Endothelial cell of umbilical vein (primary cell): Measurements from ENCODE around the gene MYORG. TPM values are rescaled to one million over a fixed set of nuclear protein-coding genes. Genes with fewer than 3 reads are reported as not detected.

Source experiments
- BruUV-seq: library from RNA; stranded (reverse); fragments of 400-500 nt; replicated peaks from 2 replicates; lab custom pipeline; 2021; lab: Mats Ljungman, UMichigan
- CTCF ChIA-PET: fragments of 300-600, 350-600 bp; sonication (Branson Sonifier 250); formaldehyde crosslinking; loops from one replicate; lab custom pipeline; 2021; ENCODE audit warnings: antibody characterized with exemption, inconsistent platforms; lab: Charles Lee
- POLR2A ChIA-PET: fragments of 300-600, 350-600 bp; sonication (Branson Sonifier 250); formaldehyde crosslinking; loops from one replicate; lab custom pipeline; 2021; ENCODE audit warnings: antibody characterized with exemption, inconsistent platforms; lab: Charles Lee
- DNase-seq: peaks from one replicate; pipeline ENCODE4 v3.0.0-alpha.2; 2011; ENCODE audit warnings: low read depth, low spot score
- FAIRE-seq: peaks from 2 replicates; lab custom pipeline; 2011; peaks lifted over from hg19 to GRCh38; lab: Jason Lieb, UNC
- H2AFZ ChIP-seq: 2 replicates; pipeline ENCODE4 v1.6.0; 2012; ENCODE audit warnings: low read depth, low read length, control low read depth, inconsistent platforms
- H3K27ac ChIP-seq: 2 replicates; pipeline ENCODE4 v1.5.1; 2011; ENCODE audit warnings: low read depth, mild to moderate bottlenecking, control low read depth, low read length, moderate library complexity; ENCODE audit not compliant: insufficient read depth
- H3K27me3 ChIP-seq, 2 experiments: 2 replicates each; pipeline versions ENCODE4 v1.6.0 to v1.6.1; 2011; ENCODE audit warnings: low read length in 2 of 2, mixed read lengths in 1 of 2; ENCODE audit not compliant: control insufficient read depth in 2 of 2, insufficient read depth in 2 of 2
- H3K36me3 ChIP-seq, 2 experiments: 2 replicates in 1 of 2; 3 replicates in 1 of 2; pipeline ENCODE4 v1.5.1; 2011; ENCODE audit warnings: low read length in 2 of 2, mild to moderate bottlenecking in 1 of 2, moderate library complexity in 1 of 2; ENCODE audit not compliant: control insufficient read depth in 2 of 2, insufficient read depth in 2 of 2; ENCODE audit errors: extremely low read depth in 1 of 2
- H3K4me1 ChIP-seq: 3 replicates; pipeline ENCODE4 v1.5.1; 2011; ENCODE audit warnings: mild to moderate bottlenecking, low read length; ENCODE audit not compliant: control insufficient read depth, insufficient read depth; ENCODE audit errors: extremely low read depth
- H3K4me2 ChIP-seq: 2 replicates; pipeline ENCODE4 v1.6.1; 2011; ENCODE audit warnings: low read length, control low read depth, mixed read lengths; ENCODE audit not compliant: insufficient read depth
- H3K4me3 ChIP-seq, 3 experiments: fragments of 200-600 bp in 1 of 3; sonication (generic), shearing (Covaris generic) in 1 of 3; replicated peaks in 1 of 3; 2 replicates each; pipeline ENCODE4 v1.5.1; 2011 to 2016; ENCODE audit warnings: control low read depth in 3 of 3, low read length in 3 of 3, mild to moderate bottlenecking in 2 of 3, inconsistent platforms in 1 of 3, low read depth in 1 of 3, moderate library complexity in 1 of 3; ENCODE audit not compliant: insufficient read depth in 1 of 3
- H3K79me2 ChIP-seq: 2 replicates; pipeline ENCODE4 v1.6.0; 2012; ENCODE audit warnings: low read length, inconsistent platforms; ENCODE audit not compliant: control insufficient read depth, insufficient read depth
- H3K9ac ChIP-seq: replicated peaks from 2 replicates; pipeline ENCODE3; 2011; ENCODE audit warnings: low read length, control low read depth; ENCODE audit not compliant: insufficient read depth; ENCODE audit errors: extremely low read depth
- H3K9me1 ChIP-seq: replicated peaks from 3 replicates; pipeline ENCODE4 v1.6.0; 2011; ENCODE audit warnings: mild to moderate bottlenecking, low read length; ENCODE audit not compliant: control insufficient read depth, insufficient read depth; ENCODE audit errors: extremely low read depth
- H3K9me3 ChIP-seq: replicated peaks from 2 replicates; pipeline ENCODE4 v1.5.1; 2012; ENCODE audit warnings: low read length, inconsistent platforms; ENCODE audit not compliant: control insufficient read depth, insufficient read depth
- H4K20me1 ChIP-seq: replicated peaks from 2 replicates; pipeline ENCODE3; 2011; ENCODE audit warnings: mild to moderate bottlenecking, low read length; ENCODE audit not compliant: control insufficient read depth, insufficient read depth; ENCODE audit errors: extremely low read depth
- CTCF ChIP-seq, 2 donors: IDR thresholded peaks; 1 replicate in 1 of 2; 2 replicates in 1 of 2; pipeline ENCODE4 v1.5.1; 2011; ENCODE audit warnings: low read length in 2 of 2, mild to moderate bottlenecking in 2 of 2, moderate library complexity in 2 of 2, control low read depth in 1 of 2, inconsistent platforms in 1 of 2, low read depth in 1 of 2; ENCODE audit not compliant: insufficient read depth in 1 of 2; ENCODE audit errors: extremely low read depth in 1 of 2
- EZH2 ChIP-seq: IDR thresholded peaks from 2 replicates; pipeline ENCODE4 v1.6.1; 2012; ENCODE audit warnings: borderline replicate concordance, low read depth, mild to moderate bottlenecking, moderate library complexity, low read length, inconsistent platforms; ENCODE audit not compliant: severe bottlenecking
- MYC ChIP-seq: IDR thresholded peaks from one replicate; pipeline ENCODE4 v1.6.1; 2011; ENCODE audit warnings: mild to moderate bottlenecking, low read depth, low read length
- POLR2A ChIP-seq: IDR thresholded peaks from 2 replicates; pipeline ENCODE4 v1.6.1; 2012; ENCODE audit warnings: low read depth, mild to moderate bottlenecking, control low read depth, low read length
- dilution Hi-C: fragments of 300-500 bp; cut with MboI; formaldehyde crosslinking; loops from one replicate; pipeline ENCODE4 v1.15.0; 2019; ENCODE audit warnings: low sequenced_read_pairs; ENCODE audit not compliant: extremely low pct_ligation_motif_present
- intact Hi-C: fragments of 100-400 bp; cut with micrococcal nuclease; formaldehyde crosslinking; loops from one replicate; pipeline ENCODE4 v1.10.0; 2022
- polyA plus RNA-seq, 4 experiments: library from polyadenylated mRNA; depleted of rRNA in 3 of 4; stranded (reverse) in 3 of 4; unstranded in 1 of 4; fragments of >200 nt; gene quantifications; 2 replicates each; pipeline versions ENCODE4 v1.2.1 to v1.2.3, GENCODE V29; 2011 to 2012; ENCODE audit warnings: missing spikeins in 1 of 4
- total RNA-seq: library from RNA; stranded (reverse); gene quantifications from 2 replicates; pipeline ENCODE4 v1.2.3, GENCODE V29; 2021

Gene MYORG
- total and polyA plus RNA-seq, 2 donors (not counting 3 experiments of a cell fraction or from before 2014, with no cell fraction given), result 2.8 to 7.0 TPM

DNA sequence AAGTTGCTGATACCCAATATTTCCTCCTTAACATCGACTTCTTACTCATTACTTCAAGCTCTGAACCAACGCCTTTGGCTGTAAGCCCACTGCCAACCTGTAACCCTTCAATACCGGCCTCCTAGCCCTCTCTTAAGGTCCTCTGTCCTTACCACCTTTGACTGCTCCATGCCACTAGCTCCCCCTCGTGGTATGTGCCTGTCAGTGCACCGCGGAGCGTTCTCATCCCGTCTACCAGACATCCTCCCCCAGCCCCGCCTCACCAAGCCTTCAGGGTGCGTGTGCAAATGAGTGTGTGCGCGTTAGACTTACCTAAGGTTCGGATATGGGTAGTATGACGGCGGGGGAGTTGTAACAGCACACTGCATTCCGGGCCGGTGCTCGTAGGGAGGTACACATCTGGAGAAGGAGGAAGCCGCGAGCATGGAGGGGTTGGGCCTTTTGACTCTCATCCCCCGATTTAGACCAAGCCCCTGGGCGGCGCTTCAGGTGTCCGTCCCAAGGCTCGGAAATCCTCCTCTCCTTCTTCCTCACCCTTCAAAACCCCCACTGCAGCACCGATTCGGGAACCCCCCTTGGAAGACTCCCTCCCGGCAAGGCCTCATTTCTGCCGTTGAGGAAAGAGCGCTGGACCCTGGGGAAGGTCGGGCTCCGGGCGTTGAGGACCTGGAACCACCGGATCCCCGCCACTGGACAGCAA is 2.8 kb upstream of the MYORG start:
- Histone ChIP-seq H2AFZ (peak overlapping the region; percentile 33), H3K9me1 (no peaks in the 10 kb centered on the region), H3K9ac (no peak overlapping the region), H4K20me1 (no peaks in the 10 kb centered on the region), H3K79me2 (no peaks in the 10 kb centered on the region), H3K4me2 (no peak overlapping the region), H3K36me3 (no peaks in the 10 kb centered on the region), H3K27me3 (no peaks in the 10 kb centered on the region), H3K4me3 (peak overlapping the region in 2 of 3 experiments; percentile 3 to 18), H3K9me3 (no peaks in the 10 kb centered on the region), H3K27ac (no peak overlapping the region), H3K4me1 (peaks cover 11% of the 10 kb centered on the region)
- FAIRE-seq, result peak; percentile 78
- no TSS peak for BruUV-seq
- TF ChIP-seq POLR2A (no peak), CTCF (IDR thresholded peaks at IDR 0.05; ENCODE audit: extremely low read depth in 1 of 2, insufficient read depth in 1 of 2, low read depth in 1 of 2, low read length in 2 of 2) (peak; percentile 97 to 99), MYC (no peak), EZH2 (peak; percentile 22)
- ChIA-PET POLR2A (no interaction called here), CTCF (interaction anchor here (0.6 to 9.4 kb wide), 14 partner anchors 8 to 225 kb away, joined by 3 to 152 read pairs (median 6); no protein-coding TSS in a partner anchor)
- intact Hi-C loops, result loop anchor here (1.0 to 5.0 kb wide), 4 partner anchors 47 to 252 kb away; partner anchors contain the start of genes DCAF12 and UBAP1
- DNase-seq, result peak; percentile 85
- dilution Hi-C loops, result no loop called here
